Gastrocnemius medialis (tissue), 4 donors: ENCODE results near the gene FARP1.

Experiments
- CTCF ChIP-seq, 5 experiments: fragments of 450-650 bp in 3 of 5; fragments of 200-600 bp in 2 of 5; sonication (generic) in 2 of 5; IDR thresholded peaks in 4 of 5; conservative IDR thresholded peaks in 1 of 5; 1 replicate in 4 of 5; 2 replicates in 1 of 5; pipeline ENCODE4 v1.5.1; 2016 to 2019; ENCODE audit warnings: antibody characterized with exemption in 5 of 5, mild to moderate bottlenecking in 3 of 5, moderate library complexity in 3 of 5
- POLR2A ChIP-seq, 2 donors: fragments of 450-650 bp; IDR thresholded peaks; one replicate each; pipeline ENCODE4 v1.6.1; 2017; ENCODE audit warnings: antibody characterized with exemption in 2 of 2, mild to moderate bottlenecking in 2 of 2, moderate library complexity in 2 of 2

GRCh38 chr13:98405690-98406344 is 262.9 kb downstream of the FARP1 start:
- TF ChIP-seq CTCF (IDR thresholded peaks at IDR 0.05 in 4 of 5, conservative IDR thresholded peaks at IDR 0.05 in 1 of 5) (no peak), POLR2A (IDR thresholded peaks at IDR 0.05) (no peak)
